CD4-positive, CD25-positive, alpha-beta regulatory T cell (primary cell): ENCODE results near the gene VIPR2. TPM values are rescaled to one million over a fixed set of nuclear protein-coding genes. Genes with fewer than 3 reads are reported as not detected.

Experiments used
- ATAC-seq, 2 donors: fragments of 150-1000 bp; cut with Tn5 transposase; one replicate each; pipeline ENCODE4 v1.10.0; 2021; ENCODE audit warnings: low read depth in 2 of 2, moderate number of reproducible peaks in 2 of 2, moderate library complexity in 1 of 2
- DNase-seq, 3 donors: peaks; one replicate each; pipeline versions ENCODE4 v3.0.0 to v3.0.0-alpha.2; 2012 to 2022; ENCODE audit warnings: mixed read lengths in 1 of 3
- H3K27ac ChIP-seq: one replicate; pipeline ENCODE4 v1.7.0; 2013; ENCODE audit warnings: mild to moderate bottlenecking, low read length; ENCODE audit not compliant: insufficient read depth, poor library complexity, severe bottlenecking
- H3K27me3 ChIP-seq: one replicate; pipeline ENCODE4 v1.7.0; 2013; ENCODE audit warnings: low read length; ENCODE audit not compliant: control insufficient read depth, insufficient read depth
- H3K36me3 ChIP-seq: one replicate; pipeline ENCODE4 v1.7.0; 2013; ENCODE audit warnings: mild to moderate bottlenecking, low read length, moderate library complexity; ENCODE audit not compliant: control insufficient read depth, insufficient read depth
- H3K4me1 ChIP-seq: 2 replicates; pipeline ENCODE4 v1.7.0; 2013; ENCODE audit warnings: mild to moderate bottlenecking, low read length; ENCODE audit not compliant: insufficient read depth, control insufficient read depth, poor library complexity, severe bottlenecking
- H3K4me3 ChIP-seq: one replicate; pipeline ENCODE4 v1.7.0; 2013; ENCODE audit warnings: low read depth, mild to moderate bottlenecking, low read length, moderate library complexity
- H3K9me3 ChIP-seq, 2 experiments: 1 replicate in 1 of 2; 2 replicates in 1 of 2; pipeline ENCODE4 v1.7.0; 2013; ENCODE audit warnings: low read length in 2 of 2, mild to moderate bottlenecking in 1 of 2, moderate library complexity in 1 of 2; ENCODE audit not compliant: control insufficient read depth in 2 of 2
- H3K27ac Mint-ChIP-seq, 3 donors: one replicate each; pipeline ENCODE4 v1.8.0; 2020 to 2022; ENCODE audit warnings: mild to moderate bottlenecking in 3 of 3, mixed read lengths in 3 of 3, moderate library complexity in 2 of 3
- H3K27me3 Mint-ChIP-seq: one replicate; pipeline ENCODE4 v1.8.0; 2022; ENCODE audit warnings: mild to moderate bottlenecking, mixed read lengths
- H3K36me3 Mint-ChIP-seq: one replicate; pipeline ENCODE4 v1.8.0; 2020; ENCODE audit warnings: mixed read lengths
- H3K4me1 Mint-ChIP-seq, 4 donors: one replicate each; pipeline ENCODE4 v1.8.0; 2020 to 2022; ENCODE audit warnings: mixed read lengths in 4 of 4, mild to moderate bottlenecking in 1 of 4
- H3K4me3 Mint-ChIP-seq, 4 donors: one replicate each; pipeline ENCODE4 v1.8.0; 2020 to 2022; ENCODE audit warnings: mild to moderate bottlenecking in 4 of 4, mixed read lengths in 4 of 4, moderate library complexity in 3 of 4
- H3K9me3 Mint-ChIP-seq, 7 donors: one replicate each; pipeline ENCODE4 v1.8.0; 2020 to 2022; ENCODE audit warnings: mixed read lengths in 7 of 7, mild to moderate bottlenecking in 3 of 7, moderate library complexity in 2 of 7
- polyA plus RNA-seq, 4 donors: library from polyadenylated mRNA; unstranded; fragments of 300-500 nt; fragmentation: Illumina TruSeq; gene quantifications; one replicate each; pipeline ENCODE4 v1.2.3, GENCODE V29; 2021
- total RNA-seq: library from RNA; stranded (reverse); gene quantifications from one replicate; pipeline ENCODE4 v1.2.3, GENCODE V29; 2022

Gene VIPR2
- total and polyA plus RNA-seq, 5 donors from 2014 or later, result not detected

DNA sequence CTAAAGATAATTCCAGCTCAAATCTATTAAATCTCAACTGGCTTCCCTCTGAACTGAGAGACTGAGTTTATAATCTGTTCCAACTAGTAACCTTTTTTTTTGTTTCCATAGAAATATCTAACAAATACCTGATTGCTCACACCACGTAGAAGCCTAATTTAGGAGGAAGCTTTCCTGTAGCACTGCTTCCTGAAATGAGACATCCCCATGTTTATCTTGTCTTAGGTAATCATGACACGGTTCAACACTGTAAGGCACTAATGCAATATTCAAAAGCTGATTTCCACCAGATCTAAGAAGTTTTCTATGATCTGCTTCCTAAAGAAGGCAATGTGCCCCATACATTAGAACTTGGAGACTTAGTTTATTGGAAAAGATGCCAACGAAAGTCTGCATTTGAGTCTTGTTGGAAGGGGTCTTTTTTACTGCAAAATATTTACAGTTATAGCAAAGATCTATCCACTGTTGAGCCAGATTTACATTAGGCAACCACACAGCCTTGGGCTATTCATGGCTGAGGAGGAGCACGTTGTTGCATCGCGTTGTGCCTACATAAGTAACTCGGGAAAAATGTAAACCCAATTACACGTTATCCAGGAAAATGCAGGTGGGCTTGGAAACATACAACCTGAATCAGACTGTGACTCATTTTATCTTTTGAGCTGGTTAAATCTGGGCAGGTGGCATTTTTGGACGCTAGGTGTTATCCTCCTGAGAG, 66.3 kb downstream of the VIPR2 start:
- Mint-ChIP-seq H3K36me3 (no peaks in the 10 kb centered on the region), H3K4me3 (no peak overlapping the region), H3K4me1 (peaks cover 0 to 3% (median 0%) of the 10 kb centered on the region in 4 donors), H3K27ac (no peak overlapping the region), H3K9me3 (no peaks in the 10 kb centered on the region), H3K27me3 (no peaks in the 10 kb centered on the region)
- no peak overlapping the region for H3K4me3 ChIP-seq
- ATAC-seq, result no peak
- no peaks in the 10 kb centered on the region for H3K4me1 ChIP-seq
- no peaks in the 10 kb centered on the region for H3K36me3 ChIP-seq
- H3K27ac ChIP-seq, result no peak overlapping the region
- no peaks in the 10 kb centered on the region for H3K9me3 ChIP-seq
- DNase-seq, result no peak
- no peaks in the 10 kb centered on the region for H3K27me3 ChIP-seq

DNA sequence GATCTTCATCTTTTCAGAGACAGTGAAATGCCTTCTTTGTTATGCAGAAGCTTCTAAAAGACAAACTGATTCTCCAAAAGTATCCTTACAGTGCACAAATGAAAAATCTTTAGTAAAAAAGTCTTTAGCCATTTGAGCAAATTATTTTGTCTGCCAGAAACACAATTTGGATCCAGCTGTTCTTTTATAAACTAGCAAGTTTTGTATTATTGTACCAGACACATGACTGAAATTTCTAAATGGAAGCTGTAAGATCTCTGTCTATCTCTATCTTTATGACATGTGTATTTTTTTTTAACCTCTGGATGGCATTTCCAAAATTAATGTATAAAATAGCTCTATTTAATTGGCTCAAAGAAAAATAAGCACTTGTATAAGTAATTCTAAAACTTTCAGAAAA, 68.3 kb downstream of the VIPR2 start:
- Mint-ChIP-seq H3K4me3 (no peak overlapping the region), H3K9me3 (no peaks in the 10 kb centered on the region), H3K36me3 (no peaks in the 10 kb centered on the region), H3K27ac (no peak overlapping the region), H3K27me3 (no peaks in the 10 kb centered on the region), H3K4me1 (peaks cover 0 to under 1% (median 0%) of the 10 kb centered on the region in 4 donors)
- DNase-seq (no peak), ATAC-seq (no peak)
- Histone ChIP-seq H3K27ac (no peak overlapping the region), H3K4me1 (no peaks in the 10 kb centered on the region), H3K4me3 (no peak overlapping the region), H3K9me3 (no peaks in the 10 kb centered on the region), H3K27me3 (no peaks in the 10 kb centered on the region), H3K36me3 (no peaks in the 10 kb centered on the region)

DNA sequence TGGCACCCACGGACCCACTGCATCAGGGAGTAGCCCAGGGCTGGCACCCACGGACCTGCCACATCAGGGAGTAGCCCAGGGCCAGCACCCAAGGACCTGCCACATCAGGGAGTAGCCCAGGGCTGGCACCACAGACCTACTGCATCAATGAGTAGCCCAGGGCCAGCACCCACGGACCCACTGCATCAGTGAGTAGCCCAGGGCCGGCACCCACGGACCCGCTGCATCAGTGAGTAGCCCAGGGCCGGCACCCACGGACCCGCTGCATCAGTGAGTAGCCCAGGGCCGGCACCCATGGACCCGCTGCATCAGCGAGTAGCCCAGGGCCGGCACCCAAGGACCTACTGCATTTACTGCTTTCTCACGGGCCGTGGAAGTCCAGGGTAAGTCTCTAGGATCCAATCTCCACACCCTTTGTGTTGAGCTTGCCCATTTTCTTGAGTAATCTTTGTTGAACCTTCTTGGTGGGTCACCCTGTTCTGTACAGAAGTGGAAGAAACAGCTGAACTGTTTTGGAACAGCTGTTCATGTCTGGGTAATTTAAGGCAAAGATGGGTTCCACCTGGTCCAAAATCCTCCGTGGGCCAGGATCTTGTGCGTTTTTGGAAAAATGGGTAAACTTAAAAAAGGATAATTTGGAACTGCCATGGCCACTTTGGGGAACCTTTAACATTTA, 69.0 kb downstream of the VIPR2 start:
- DNase-seq (no peak), ATAC-seq (no peak)
- Histone ChIP-seq H3K4me1 (no peaks in the 10 kb centered on the region), H3K36me3 (no peaks in the 10 kb centered on the region), H3K27me3 (no peaks in the 10 kb centered on the region), H3K4me3 (no peak overlapping the region), H3K27ac (no peak overlapping the region), H3K9me3 (no peaks in the 10 kb centered on the region)
- Mint-ChIP-seq H3K27ac (no peak overlapping the region), H3K4me3 (no peak overlapping the region), H3K9me3 (no peaks in the 10 kb centered on the region), H3K36me3 (no peaks in the 10 kb centered on the region), H3K27me3 (no peaks in the 10 kb centered on the region), H3K4me1 (peaks cover 0 to 5% (median under 1%) of the 10 kb centered on the region in 4 donors)

DNA sequence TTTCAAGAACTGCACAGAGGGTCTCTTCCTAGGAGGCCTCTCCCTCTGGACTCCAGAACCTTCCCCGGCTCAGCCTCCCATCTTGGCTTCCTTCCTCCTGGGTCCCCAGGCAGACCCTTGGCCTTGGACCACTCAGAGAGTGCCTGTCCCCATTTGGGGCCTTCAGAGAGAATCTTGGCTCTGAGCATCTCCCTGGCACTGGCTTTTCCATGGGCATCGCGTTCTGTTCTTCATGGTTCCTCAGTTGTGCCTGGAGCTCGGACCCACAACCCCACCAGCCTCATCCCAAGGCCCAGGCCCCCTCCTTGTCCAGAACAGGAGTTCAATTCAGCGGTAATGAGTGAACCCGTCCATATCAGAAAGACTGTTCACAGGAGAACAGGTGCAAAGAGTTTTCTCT, 73.4 kb downstream of the VIPR2 start:
- no peaks in the 10 kb centered on the region for H3K36me3 ChIP-seq
- H3K9me3 ChIP-seq, result no peaks in the 10 kb centered on the region
- H3K4me3 ChIP-seq, result no peak overlapping the region
- H3K27ac ChIP-seq, result no peak overlapping the region
- ATAC-seq, result no peak
- H3K4me3 Mint-ChIP-seq, result peak overlapping the region in 1 of 4 donors; percentile 24
- no peaks in the 10 kb centered on the region for H3K4me1 ChIP-seq
- no peak for DNase-seq
- H3K27me3 Mint-ChIP-seq, result no peaks in the 10 kb centered on the region
- H3K27me3 ChIP-seq, result no peaks in the 10 kb centered on the region
- no peaks in the 10 kb centered on the region for H3K9me3 Mint-ChIP-seq
- no peak overlapping the region for H3K27ac Mint-ChIP-seq
- H3K4me1 Mint-ChIP-seq, result peaks cover 0 to 23% (median 2%) of the 10 kb centered on the region in 4 donors
- H3K36me3 Mint-ChIP-seq, result no peaks in the 10 kb centered on the region

DNA sequence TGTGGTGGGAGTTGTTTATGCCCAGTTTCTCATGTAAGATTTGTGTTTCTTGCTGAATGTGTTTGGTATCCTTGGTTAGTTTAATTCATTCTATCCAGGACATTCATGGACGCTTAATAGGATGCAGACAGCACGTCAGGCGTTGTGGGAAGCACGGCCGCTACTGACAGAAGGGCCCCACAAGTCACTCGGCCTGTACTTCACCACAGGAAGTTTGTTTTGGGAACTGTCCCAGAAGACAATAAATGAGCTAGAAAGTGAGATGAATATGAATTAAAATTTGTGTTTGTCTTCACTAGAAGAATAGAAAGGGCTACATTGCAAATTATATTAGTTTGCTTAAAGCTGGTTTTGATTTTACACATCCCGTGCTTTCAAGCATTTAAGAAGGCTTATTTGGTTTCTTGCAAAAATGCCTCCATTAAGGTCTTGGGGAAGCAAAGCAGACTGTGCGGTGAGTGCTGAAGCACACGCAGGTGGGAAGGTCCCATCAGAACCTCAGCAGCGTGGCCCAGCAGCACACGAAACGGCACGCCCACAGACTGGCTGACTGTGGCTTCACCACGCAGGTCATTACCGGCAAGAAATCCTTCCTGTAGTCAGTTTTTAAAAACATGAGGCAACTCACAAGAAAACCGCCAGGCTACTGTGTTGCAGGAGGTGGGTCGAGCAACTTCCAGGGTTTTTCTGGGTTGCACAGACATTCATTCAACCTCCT, 74.1 kb downstream of the VIPR2 start:
- Histone ChIP-seq H3K9me3 (no peaks in the 10 kb centered on the region), H3K27ac (no peak overlapping the region), H3K27me3 (no peaks in the 10 kb centered on the region), H3K4me3 (no peak overlapping the region), H3K36me3 (no peaks in the 10 kb centered on the region), H3K4me1 (no peaks in the 10 kb centered on the region)
- H3K27ac Mint-ChIP-seq, result peak overlapping the region in 1 of 3 donors; percentile 61
- ATAC-seq (peak; percentile 34), DNase-seq (peak in 1 of 3 donors; percentile 35)
- H3K9me3 Mint-ChIP-seq, result no peaks in the 10 kb centered on the region
- H3K4me1 Mint-ChIP-seq, result peaks cover 0 to 23% (median 2%) of the 10 kb centered on the region in 4 donors
- H3K27me3 Mint-ChIP-seq, result no peaks in the 10 kb centered on the region
- H3K36me3 Mint-ChIP-seq, result no peaks in the 10 kb centered on the region
- H3K4me3 Mint-ChIP-seq, result no peak overlapping the region

DNA sequence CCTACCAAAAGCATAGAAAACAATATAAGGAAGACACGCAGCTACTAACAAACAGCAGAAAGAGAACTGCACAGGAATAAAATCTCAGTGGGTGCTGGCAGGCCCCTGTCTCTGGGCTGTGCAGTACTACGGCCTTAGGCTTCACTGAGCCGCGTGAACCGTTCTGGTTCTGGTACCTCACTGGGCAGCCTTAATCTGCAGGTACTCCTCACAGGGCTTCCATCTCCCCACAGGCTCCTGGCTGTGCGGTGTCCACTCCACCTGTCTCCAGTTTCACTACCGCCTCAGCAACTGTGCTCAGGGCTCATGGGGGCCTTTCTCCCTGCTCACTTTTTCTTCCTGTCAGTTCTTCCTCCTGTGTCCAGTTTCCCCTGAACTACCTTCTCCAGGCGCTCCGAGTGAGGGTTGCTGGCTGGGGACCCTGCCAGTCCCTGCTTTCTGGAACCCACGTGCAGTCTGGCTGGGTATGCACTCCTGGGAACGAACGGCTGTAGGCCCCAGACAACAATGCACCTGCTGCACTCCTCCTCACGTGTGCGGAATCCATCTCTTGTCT, 75.7 kb downstream of the VIPR2 start:
- no peak overlapping the region for H3K4me3 Mint-ChIP-seq
- peak in 1 of 2 donors; percentile 5 for ATAC-seq
- no peak overlapping the region for H3K4me3 ChIP-seq
- DNase-seq, result no peak
- H3K27me3 Mint-ChIP-seq, result no peaks in the 10 kb centered on the region
- H3K27ac Mint-ChIP-seq, result no peak overlapping the region
- no peaks in the 10 kb centered on the region for H3K9me3 ChIP-seq
- no peaks in the 10 kb centered on the region for H3K9me3 Mint-ChIP-seq
- H3K4me1 Mint-ChIP-seq, result peaks cover 0 to 23% (median 2%) of the 10 kb centered on the region in 4 donors
- no peaks in the 10 kb centered on the region for H3K27me3 ChIP-seq
- H3K36me3 Mint-ChIP-seq, result no peaks in the 10 kb centered on the region
- no peak overlapping the region for H3K27ac ChIP-seq
- H3K36me3 ChIP-seq, result no peaks in the 10 kb centered on the region
- no peaks in the 10 kb centered on the region for H3K4me1 ChIP-seq

DNA sequence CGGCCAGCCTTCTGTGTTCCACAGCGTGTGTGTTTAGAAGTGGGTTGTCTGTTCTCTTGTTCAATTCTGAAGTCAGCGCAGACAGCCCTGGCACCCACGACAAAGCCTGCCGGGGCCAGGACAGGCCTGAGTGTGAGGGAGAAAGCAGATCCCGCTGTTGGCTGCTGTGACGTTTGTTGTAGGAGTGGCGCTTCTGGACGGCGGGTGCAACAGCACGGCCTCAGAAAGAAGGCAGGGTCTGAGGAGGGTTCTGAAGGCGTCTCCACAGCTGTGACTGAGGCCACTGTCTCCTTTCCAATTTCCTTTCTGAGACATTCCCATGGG, 76.2 kb downstream of the VIPR2 start:
- H3K27ac Mint-ChIP-seq, result peak overlapping the region in 1 of 3 donors; percentile 13

More for the DNA sequence above, 76.2 kb downstream of the VIPR2 start:
- Mint-ChIP-seq H3K36me3 (no peaks in the 10 kb centered on the region), H3K27me3 (no peaks in the 10 kb centered on the region), H3K4me1 (peaks cover 0 to 23% (median 2%) of the 10 kb centered on the region in 4 donors), H3K9me3 (no peaks in the 10 kb centered on the region), H3K4me3 (peak overlapping the region in 1 of 4 donors; percentile 29)
- no peak overlapping the region for H3K4me3 ChIP-seq
- DNase-seq (no peak), ATAC-seq (peak in 1 of 2 donors; percentile 14)
- no peaks in the 10 kb centered on the region for H3K36me3 ChIP-seq
- H3K27ac ChIP-seq, result no peak overlapping the region
- H3K4me1 ChIP-seq, result no peaks in the 10 kb centered on the region
- H3K9me3 ChIP-seq, result no peaks in the 10 kb centered on the region
- H3K27me3 ChIP-seq, result no peaks in the 10 kb centered on the region
